Activated CD4-positive, CD25-positive, alpha-beta regulatory T cell treated with anti-CD3 and anti-CD28 coated beads, Interleukin-2, amount 50 U/mL, for 24 hours (primary cell): ENCODE data around the gene LAMTOR2.
"Not testable (repeated sequence)": the region's sequence is repeated elsewhere in the genome, so short reads cannot be mapped to it uniquely, and the experiment has no call there.

Experiments
- ATAC-seq, 2 donors: fragments of 150-1000 bp; cut with Tn5 transposase; one replicate each; pipeline ENCODE4 v1.10.0; 2021; ENCODE audit warnings: mild to moderate bottlenecking in 1 of 2, moderate library complexity in 1 of 2

Gene LAMTOR2

DNA sequence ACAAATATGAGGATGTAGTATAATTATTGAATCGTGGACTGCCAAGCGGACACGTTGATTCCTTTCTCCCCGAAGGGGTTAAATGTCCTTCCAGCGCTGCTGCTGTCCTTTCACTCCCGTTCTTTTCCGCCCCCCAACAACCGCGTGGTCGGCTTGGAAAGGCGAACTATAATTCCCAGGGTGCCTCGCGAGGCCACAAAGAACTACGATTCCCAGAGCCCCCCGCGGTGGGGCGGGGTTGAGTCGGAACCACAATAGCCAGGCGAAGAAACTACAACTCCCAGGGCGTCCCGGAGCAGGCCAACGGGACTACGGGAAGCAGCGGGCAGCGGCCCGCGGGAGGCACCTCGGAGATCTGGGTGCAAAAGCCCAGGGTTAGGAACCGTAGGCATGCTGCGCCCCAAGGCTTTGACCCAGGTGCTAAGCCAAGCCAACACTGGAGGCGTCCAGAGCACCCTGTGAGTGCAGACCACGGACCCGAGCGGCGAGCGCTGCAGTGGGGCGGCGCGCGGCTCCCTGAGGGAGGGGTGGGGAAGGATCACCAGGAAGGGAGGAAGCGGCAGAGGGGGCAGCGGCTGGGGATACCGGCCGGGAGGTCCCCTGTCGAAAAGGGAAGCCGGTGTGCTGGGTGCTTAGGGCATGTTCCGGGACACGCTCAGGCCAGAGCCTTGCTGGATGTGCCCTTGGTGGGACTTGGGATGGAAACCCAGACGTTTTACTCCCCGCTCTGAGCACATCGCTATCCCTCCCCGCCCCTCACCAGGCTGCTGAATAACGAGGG, at the start of gene LAMTOR2:
LAMTOR2 (plus strand) TSS at position 283 of the 781 bp plus-strand sequence; CDS start at position 391, 108 bp downstream.
- ATAC-seq: peak; percentile 83 to 86

DNA sequence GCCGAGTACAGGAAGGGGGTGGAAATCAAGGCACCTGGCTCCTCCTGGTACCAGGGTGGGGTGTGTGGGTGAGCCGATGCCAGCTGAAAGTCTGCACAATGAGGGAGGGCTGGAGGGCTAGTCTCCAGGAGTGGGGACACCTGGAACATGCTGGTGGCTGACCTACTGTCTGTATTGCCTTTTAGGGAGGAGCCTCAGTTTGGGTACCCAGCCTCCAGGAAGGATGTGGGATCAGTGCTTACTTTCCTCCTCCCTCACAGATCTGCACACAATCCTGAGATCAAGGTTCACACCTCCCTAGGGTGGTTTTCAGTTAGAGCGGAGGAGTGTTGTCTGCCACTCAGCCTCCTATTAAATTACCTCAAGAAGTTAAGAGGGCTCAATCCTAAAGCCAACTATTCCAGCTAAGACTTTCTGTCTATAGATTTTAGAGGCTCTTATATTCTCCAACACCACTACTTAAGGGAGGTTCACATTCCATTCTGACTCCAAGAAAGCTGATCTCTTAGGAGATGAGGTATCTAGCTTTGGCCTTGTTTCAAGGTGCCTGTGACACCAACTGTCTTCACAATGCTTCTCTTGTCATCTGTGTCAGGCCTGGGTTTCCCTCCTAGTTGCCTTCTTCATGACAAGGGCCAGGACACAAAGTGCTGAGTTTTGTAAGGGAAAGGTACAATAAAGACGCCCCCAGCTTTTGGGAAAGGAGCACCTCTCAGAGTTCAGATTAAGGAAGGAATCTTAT, 49.6 kb upstream of the LAMTOR2 start:
- no peak for ATAC-seq

GRCh38 chr1:156006666-156007376, 47.8 kb upstream of the LAMTOR2 start:
- ATAC-seq: no peak

GRCh38 chr1:156009404-156009803, 45.2 kb upstream of the LAMTOR2 start:
- no peak for ATAC-seq

- ATAC-seq: no peak
These were observed 42.3 kb upstream of the LAMTOR2 start for GRCh38 chr1:156012051-156012817.

GRCh38 chr1:156014829-156015228, 39.8 kb upstream of the LAMTOR2 start:
- no peak for ATAC-seq

GRCh38 chr1:156019946-156020292, 34.7 kb upstream of the LAMTOR2 start:
- ATAC-seq: no peak

DNA sequence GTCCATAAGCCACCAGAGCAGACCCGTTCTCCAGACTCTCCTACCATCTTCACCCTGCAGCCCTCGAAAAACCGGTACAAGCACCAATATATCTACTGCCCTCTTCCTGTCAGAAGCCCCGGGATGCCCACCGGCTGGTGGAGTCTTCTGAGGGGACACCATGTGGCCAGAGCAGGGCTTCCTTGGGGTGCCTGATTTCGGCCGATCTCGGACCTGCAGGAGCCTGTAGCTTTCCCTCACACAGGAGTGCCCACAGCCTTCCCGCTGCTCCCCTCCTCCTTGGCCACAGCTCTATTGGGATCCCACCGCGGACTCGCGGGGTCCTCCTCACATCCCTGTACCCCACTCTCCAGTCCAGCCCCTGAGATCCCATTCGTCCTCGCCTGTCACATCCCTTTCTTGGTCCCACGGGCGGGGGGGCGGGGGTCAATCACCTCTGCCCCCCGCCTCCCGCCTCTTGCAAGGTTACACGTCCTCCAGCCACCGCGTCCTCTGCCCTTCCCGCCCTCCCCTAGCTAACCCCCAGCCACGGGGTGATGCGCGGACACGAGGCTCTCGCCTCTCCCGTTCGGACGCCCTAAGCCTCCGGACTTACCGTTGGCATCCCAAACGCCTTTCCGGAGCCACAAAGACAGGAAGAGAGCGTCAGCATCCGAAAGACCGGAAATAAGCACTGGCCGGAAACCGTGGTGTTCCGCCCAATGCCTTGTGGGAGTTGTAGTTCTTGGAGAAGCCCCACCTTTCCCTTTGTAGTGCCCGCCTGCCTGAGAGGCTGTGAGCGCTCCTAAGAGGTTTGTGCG, 34.1 kb upstream of the LAMTOR2 start, which contains the start of gene SSR2:
SSR2 (minus strand) TSS at position 659 of the 800 bp plus-strand sequence. CDS start 784 bp downstream, outside the sequence.
- ATAC-seq: peak; percentile 100

GRCh38 chr1:156021093-156021428, 33.5 kb upstream of the LAMTOR2 start:
- ATAC-seq: no peak

GRCh38 chr1:156021954-156022353, 32.6 kb upstream of the LAMTOR2 start:
- ATAC-seq: no peak

DNA sequence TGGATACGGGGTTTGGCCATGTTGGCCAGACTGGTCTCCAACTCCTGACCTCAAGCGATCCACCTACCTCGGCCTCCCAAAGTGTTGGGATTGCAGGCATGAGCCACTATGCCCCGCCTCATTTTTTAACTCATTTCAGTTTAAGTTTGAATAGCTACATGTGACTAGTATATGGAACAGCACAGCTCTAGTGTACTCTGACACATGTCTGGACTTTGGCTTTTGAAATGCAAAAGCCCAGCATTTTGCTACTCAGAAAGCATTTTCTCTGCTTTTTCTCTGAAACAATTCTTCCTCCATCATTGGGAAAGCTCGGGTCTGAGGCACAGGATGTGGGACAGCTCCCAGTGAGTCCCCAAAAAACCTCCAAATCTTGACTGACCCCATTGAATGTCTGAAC, 29.8 kb upstream of the LAMTOR2 start:
- no peak for ATAC-seq

DNA sequence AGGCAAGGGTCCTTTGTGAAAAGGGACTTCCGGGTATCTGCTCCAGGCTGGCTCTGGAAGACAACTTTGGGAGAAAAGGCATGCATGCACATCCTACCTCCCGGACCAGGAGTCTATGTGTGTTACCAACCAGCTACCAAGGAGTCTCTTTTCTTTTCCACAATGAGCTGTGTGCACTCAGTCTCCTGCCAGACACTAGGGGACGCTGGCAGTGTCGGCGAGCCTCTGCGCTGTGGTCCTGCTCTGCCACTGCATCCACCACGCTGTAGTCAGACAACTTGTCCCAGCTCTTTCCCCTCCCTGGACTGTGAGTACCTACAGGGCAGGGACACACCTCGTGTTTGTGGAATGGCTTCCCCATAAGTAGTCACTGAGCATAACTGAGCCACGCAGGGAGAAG, 28.7 kb upstream of the LAMTOR2 start:
- peak; percentile 45 to 61 for ATAC-seq

DNA sequence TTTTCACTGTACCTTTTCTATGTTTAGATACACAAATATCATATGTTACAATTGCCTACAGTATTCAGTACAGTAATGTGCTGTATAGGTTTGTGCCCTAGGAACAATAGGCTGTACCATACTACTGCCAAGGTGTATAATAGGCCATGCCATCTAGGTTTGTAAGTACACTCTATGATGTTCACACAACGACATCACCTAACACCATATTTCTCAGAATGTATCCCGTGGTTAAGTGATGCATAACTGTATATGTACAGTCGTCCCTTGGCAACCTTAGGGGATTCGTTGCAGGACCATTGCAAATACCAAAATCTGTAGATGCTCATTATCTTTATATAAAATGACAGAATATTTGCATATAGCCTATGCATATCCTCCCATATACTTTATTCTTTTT, 28.0 kb upstream of the LAMTOR2 start:
- peak in 1 of 2 donors; percentile 74 for ATAC-seq

DNA sequence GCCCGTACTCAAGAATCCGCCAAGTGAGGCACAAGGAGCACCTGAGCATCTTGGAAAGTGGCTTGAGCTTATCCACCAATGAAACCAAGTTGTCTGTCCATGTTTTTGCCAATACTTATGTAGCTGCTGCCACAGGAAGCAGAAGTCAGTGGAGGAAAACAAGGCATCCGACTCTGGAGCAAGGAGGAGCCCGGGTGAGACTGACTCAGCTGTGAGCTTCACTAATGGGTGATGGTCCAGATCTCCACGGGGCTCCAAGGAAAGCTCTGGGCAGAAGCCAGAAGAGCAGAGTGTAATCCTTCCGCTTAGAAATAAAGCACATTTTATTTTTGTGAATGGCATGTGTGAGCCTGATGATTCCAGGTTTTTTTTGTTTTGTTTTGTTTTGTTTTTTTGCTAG, 21.6 kb upstream of the LAMTOR2 start:
- ATAC-seq: no peak

DNA sequence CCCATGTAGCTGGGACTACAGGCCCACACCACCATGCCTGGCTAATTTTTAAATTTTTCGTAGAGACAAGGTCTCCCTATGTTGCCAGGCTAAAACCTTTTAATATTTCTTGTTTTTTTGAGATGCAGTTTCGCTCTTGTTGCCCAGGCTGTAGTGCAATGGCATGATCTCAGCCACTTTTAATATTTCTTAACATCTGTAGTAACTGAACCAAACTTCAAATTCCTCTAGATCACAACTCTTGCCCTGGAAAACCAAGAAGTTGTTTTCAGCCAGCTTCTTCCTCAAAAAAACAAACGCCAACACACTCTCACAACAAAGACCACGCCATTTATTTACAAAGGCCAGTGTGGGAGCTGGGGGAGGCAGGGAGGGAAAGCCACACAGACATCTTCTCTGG, 19.6 kb upstream of the LAMTOR2 start:
- not testable (repeated sequence) for ATAC-seq

GRCh38 chr1:156042828-156043227, 11.8 kb upstream of the LAMTOR2 start:
- no peak for ATAC-seq

GRCh38 chr1:156045076-156045475, 9.5 kb upstream of the LAMTOR2 start:
- peak in 1 of 2 donors; percentile 33 for ATAC-seq

- ATAC-seq: no peak
These were observed 5.8 kb upstream of the LAMTOR2 start for GRCh38 chr1:156048663-156049258.

DNA sequence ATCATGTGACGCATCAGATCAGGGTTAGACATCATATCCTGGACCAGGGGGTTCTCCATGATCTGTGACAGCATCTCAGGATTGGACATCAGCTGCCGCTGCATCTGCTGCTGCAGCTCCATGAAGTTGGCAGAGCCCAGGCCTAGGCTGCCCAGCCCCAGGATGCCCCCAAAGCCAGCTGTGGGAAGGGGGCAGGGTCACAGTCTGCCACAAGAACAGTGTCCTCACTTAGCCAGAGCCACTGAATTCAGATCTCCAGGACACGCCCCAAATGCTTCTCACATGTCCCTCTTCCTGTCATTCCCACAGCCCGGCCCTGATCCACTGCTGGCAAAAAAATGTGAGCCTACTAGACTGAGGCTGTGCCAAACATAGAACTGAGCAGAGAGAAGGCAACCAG, 4.2 kb upstream of the LAMTOR2 start:
- ATAC-seq: no peak

DNA sequence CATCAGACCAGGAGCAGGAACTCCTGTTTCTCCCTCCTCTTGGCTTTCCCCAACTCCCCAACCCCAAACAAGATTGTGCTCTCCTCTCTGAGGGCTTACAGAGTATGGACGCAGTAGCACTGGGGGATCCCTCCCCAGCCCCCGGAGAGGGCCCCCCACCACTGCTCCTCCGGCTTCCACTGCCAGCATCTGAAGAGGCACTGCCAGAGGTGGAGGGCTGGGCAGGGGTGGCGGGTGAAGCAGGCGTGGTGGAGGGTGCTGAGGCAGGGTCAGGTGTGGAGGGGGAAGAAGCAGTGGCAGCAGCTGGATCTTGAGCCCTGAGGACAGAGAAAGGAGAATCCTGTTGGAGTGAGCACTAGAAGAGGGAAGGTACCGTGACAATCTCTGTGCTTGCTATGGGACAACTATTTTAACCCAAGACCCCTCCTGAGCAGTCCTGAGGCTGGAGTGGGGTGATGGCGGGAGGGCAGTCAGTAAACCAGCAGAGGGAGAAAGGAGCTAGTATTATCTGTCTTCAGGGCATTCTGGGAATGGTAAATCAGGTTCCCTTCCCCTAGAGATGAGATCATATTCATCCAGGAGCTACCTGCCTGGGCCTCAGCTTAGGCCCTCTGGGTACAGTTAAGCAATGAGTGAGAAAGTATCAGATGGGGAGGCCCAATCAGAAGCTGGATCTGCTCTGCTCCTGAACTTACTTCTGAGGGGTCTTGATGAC, 3.4 kb upstream of the LAMTOR2 start:
- no peak for ATAC-seq
